Activated naive CD4-positive, alpha-beta T cell treated with anti-CD3 and anti-CD28 coated beads, Interleukin-2, amount 50 U/mL, for 72 hours (primary cell): ENCODE measurements around the gene GABRA6. TPM values are rescaled to one million over a fixed set of nuclear protein-coding genes. Genes with fewer than 3 reads are reported as not detected.
"Not testable (repeated sequence)": the region's sequence is repeated elsewhere in the genome, so short reads cannot be mapped to it uniquely, and the experiment has no call there.

Experiments
- ATAC-seq, 2 donors: fragments of 150-1000 bp; cut with Tn5 transposase; 2 replicates each; pipeline ENCODE4 v1.10.0; 2021; ENCODE audit warnings: mild to moderate bottlenecking in 2 of 2, moderate library complexity in 2 of 2
- DNase-seq, 2 donors: peaks; one replicate each; pipeline ENCODE4 v3.0.0; 2021 to 2022; ENCODE audit warnings: low spot score in 2 of 2
- H3K27ac Mint-ChIP-seq, 2 donors: one replicate each; pipeline ENCODE4 v1.8.0; 2022; ENCODE audit warnings: mild to moderate bottlenecking in 2 of 2, mixed read lengths in 2 of 2
- H3K36me3 Mint-ChIP-seq, 2 donors: one replicate each; pipeline ENCODE4 v1.8.0; 2022; ENCODE audit warnings: mixed read lengths in 2 of 2
- H3K9me3 Mint-ChIP-seq, 2 donors: one replicate each; pipeline ENCODE4 v1.8.0; 2022; ENCODE audit warnings: mixed read lengths in 2 of 2
- total RNA-seq, 2 donors: library from RNA; stranded (reverse); gene quantifications; one replicate each; pipeline ENCODE4 v1.2.3, GENCODE V29; 2022

The GABRA6 gene
- not detected for total RNA-seq

GRCh38 chr5:161685461-161685860 lies at the start of gene GABRA6:
Gene GABRA6 (plus strand): TSS chr5:161685721. CDS start chr5:161685990, 269 bp downstream.
- H3K36me3 Mint-ChIP-seq: no peaks in the 10 kb centered on the region
- no peak for DNase-seq
- peaks cover 5 to 9% of the 10 kb centered on the region in 2 donors for H3K9me3 Mint-ChIP-seq
- no peak for ATAC-seq
- H3K27ac Mint-ChIP-seq: no peak within 1 kb of the TSS

DNA sequence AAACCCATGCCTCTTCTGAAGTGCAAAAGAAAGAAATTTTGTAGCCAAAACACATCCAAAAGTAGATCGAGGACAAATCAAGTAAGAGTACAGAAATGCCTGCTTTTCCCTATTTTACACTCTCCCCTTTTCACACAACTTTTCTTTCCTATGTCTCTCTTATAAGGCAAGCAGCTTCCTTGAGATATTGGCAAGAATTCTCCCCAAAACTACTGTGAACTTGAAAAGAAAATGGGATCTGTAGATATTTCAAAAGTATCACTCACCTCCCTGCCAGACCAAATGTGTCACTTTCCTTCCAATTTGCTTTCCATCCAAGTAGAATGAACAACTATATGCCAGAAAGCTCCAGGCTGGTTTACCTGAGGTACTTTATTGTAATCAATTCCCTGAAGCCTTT lies 47.9 kb upstream of the GABRA6 start:
- peaks cover 5 to 16% of the 10 kb centered on the region in 2 donors for H3K9me3 Mint-ChIP-seq

DNA sequence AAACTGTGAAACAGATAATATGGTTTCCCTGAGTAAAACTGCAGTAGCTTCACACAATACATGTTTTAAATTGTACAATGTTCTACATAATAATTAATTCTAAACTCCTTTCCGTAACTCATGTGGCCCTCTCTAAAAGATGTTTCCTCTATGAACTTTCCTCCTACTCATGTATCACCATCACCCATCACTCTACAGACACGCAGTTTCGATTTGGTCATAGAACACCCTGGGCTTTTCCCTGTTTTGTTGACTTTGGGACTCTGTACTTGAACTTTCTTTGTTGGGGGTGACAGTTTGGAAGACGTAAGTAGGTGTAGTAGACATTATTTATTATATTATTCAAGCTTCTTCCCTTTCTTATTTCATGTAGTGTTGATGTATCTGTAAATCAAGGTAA lies 44.1 kb upstream of the GABRA6 start:
- no peaks in the 10 kb centered on the region for H3K36me3 Mint-ChIP-seq
- H3K9me3 Mint-ChIP-seq: peaks cover 5 to 16% of the 10 kb centered on the region in 2 donors
- DNase-seq (no peak), ATAC-seq (no peak)
- no peak overlapping the region for H3K27ac Mint-ChIP-seq

More for the DNA sequence above, 47.9 kb upstream of the GABRA6 start:
- DNase-seq: no peak
- H3K27ac Mint-ChIP-seq: no peak overlapping the region
- ATAC-seq: no peak
- H3K36me3 Mint-ChIP-seq: peaks cover 0 to 4% of the 10 kb centered on the region in 2 donors

DNA sequence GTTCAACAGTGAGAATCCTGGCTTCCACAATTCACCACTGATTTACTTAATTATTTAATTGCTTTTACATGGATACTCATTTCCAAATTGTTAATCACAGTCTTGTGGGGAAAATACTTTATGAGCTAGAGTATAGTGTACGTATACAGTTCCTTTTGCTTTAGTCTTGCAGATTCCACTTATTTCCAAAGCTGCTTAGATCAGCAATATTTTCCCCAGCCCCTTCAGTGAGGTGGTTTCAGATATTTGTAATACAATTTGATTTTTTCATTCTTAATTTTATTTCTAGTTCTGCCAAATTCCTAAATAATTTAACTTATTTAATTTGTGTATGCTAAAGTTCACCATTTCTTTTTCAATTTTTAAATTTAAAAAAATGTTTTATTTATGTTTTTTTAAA lies 40.3 kb upstream of the GABRA6 start:
- Mint-ChIP-seq H3K36me3 (peaks cover 0 to 5% of the 10 kb centered on the region in 2 donors), H3K27ac (no peak overlapping the region), H3K9me3 (peaks cover 0 to 12% of the 10 kb centered on the region in 2 donors)
- DNase-seq: no peak
- ATAC-seq: no peak

DNA sequence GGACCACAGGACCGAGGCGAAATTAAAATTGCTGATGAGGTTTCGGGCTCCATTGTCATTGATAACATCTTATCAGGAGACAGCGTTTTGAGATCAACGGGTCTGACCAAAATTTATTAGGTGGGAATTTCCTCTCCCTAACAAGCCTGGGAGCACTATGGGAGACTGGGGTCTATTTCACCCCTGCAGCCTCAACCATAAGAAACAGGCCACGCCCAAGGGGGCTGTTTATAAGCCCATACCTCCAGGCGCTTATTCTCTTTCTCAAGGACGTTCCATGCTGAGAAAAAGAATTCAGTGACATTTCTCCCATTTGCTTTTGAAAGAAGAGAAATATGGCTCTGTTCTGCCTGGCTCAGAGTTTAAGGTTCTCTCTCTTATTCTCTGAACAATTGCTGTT lies 33.6 kb upstream of the GABRA6 start:
- peaks cover 12 to 18% of the 10 kb centered on the region in 2 donors for H3K9me3 Mint-ChIP-seq
- H3K27ac Mint-ChIP-seq, DNase-seq, ATAC-seq: not testable (repeated sequence)
- H3K36me3 Mint-ChIP-seq: peaks cover 0 to 15% of the 10 kb centered on the region in 2 donors

DNA sequence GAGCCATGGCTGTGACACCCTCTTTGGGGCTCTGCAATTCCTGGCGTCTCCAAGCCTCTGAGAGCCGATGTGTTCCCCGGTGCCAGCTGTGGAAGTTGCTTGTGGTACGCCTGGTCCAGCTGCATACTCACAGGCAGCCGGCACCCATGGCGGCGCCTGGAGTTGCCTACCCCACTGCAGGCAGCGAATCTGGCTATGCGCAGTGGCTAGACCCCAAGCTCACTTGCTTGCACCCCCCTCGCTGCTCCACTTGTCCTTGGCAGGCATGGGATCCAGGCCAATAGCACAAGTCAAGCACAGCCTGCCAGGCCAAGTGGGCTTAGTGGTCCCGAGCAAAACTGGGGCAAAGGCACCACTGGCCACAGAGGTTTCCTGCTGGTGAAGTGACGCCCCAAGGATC lies 24.7 kb upstream of the GABRA6 start:
- ATAC-seq (no peak), DNase-seq (no peak)
- Mint-ChIP-seq H3K27ac (no peak overlapping the region), H3K36me3 (no peaks in the 10 kb centered on the region), H3K9me3 (peaks cover 3 to 8% of the 10 kb centered on the region in 2 donors)

- H3K9me3 Mint-ChIP-seq: peaks cover 9% of the 10 kb centered on the region in 2 donors
- H3K27ac Mint-ChIP-seq: no peak overlapping the region
- ATAC-seq (no peak), DNase-seq (no peak)
- H3K36me3 Mint-ChIP-seq: no peaks in the 10 kb centered on the region
Observed at GRCh38 chr5:161663431-161663830, 22.1 kb upstream of the GABRA6 start.

DNA sequence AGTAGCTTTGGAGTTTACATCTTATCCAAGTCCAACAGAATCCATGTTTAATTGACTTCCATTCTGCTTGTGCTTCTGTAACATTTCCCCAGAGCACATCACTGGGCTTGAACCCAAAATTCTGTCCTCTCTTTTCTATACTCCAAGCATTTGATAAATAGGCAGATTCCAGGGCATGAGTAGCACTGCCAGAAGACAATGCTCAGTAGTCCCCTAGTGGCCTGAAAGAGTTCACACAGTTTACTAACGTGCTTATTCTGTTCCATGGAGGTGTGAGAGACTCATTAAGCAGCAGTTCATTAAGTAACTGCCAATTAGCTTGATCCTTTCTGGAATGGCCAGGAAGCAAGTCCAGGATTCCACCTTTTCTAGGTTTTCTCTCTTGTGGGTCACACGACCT lies 9.4 kb upstream of the GABRA6 start:
- H3K36me3 Mint-ChIP-seq: no peaks in the 10 kb centered on the region
- ATAC-seq (no peak), DNase-seq (no peak)
- peaks cover 5 to 7% of the 10 kb centered on the region in 2 donors for H3K9me3 Mint-ChIP-seq
- H3K27ac Mint-ChIP-seq: no peak overlapping the region

GRCh38 chr5:161686149-161686548 lies 628 bp downstream of the GABRA6 start:
- Mint-ChIP-seq H3K9me3 (peaks cover 5 to 9% of the 10 kb centered on the region in 2 donors), H3K27ac (no peak overlapping the region), H3K36me3 (no peaks in the 10 kb centered on the region)
- ATAC-seq (no peak), DNase-seq (no peak)

GRCh38 chr5:161686881-161687280 lies 1.4 kb downstream of the GABRA6 start:
- peaks cover 5 to 9% of the 10 kb centered on the region in 2 donors for H3K9me3 Mint-ChIP-seq
- no peaks in the 10 kb centered on the region for H3K36me3 Mint-ChIP-seq
- H3K27ac Mint-ChIP-seq: no peak overlapping the region
- DNase-seq: no peak
- no peak for ATAC-seq

DNA sequence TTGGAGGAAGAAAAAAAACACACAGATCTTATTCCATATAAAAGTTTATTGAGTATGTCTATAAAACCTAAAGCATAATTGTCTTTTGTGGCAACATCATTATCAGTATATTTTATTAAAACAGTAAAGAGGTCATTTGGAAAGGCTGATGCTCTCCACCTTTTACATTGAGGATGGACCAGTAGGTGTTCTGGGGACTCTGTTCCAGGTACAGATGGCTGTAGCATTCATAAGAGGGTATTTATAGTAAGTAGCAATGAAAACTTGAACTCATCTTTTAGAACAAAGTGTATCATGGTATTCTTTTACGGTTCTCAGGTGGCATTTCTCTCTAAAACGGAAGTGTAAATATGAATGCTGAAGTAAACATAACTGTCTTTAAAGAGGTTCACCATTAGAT lies 1.8 kb downstream of the GABRA6 start:
- Mint-ChIP-seq H3K9me3 (peaks cover 5 to 9% of the 10 kb centered on the region in 2 donors), H3K36me3 (no peaks in the 10 kb centered on the region), H3K27ac (no peak overlapping the region)
- ATAC-seq (no peak), DNase-seq (no peak)

- no peak for DNase-seq
- ATAC-seq: no peak
- Mint-ChIP-seq H3K36me3 (no peaks in the 10 kb centered on the region), H3K27ac (no peak overlapping the region), H3K9me3 (peaks cover 0 to under 1% of the 10 kb centered on the region in 2 donors)
Observed at GRCh38 chr5:161691911-161692310, 6.4 kb downstream of the GABRA6 start.

DNA sequence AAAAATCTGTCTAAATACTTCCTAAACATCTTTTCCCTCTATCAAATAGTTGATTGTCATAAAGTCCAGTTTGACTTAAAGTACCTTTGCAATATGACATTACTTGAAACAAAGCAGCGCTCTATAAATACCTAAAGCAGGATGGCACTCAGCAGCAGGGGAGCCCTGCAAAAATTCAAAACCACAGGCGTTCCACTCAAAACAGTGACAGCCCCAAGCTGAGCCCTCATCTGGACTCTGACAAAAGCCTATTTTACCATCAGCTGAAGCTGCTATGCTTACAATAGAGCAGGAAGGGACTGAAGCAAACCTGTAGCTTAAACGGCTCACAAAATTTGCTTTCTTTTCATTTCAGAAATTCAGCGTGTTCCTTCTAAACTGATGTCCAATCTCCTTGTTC lies 11.5 kb downstream of the GABRA6 start:
- ATAC-seq (no peak), DNase-seq (no peak)
- Mint-ChIP-seq H3K36me3 (no peaks in the 10 kb centered on the region), H3K27ac (no peak overlapping the region), H3K9me3 (peaks cover 11 to 13% of the 10 kb centered on the region in 2 donors)

DNA sequence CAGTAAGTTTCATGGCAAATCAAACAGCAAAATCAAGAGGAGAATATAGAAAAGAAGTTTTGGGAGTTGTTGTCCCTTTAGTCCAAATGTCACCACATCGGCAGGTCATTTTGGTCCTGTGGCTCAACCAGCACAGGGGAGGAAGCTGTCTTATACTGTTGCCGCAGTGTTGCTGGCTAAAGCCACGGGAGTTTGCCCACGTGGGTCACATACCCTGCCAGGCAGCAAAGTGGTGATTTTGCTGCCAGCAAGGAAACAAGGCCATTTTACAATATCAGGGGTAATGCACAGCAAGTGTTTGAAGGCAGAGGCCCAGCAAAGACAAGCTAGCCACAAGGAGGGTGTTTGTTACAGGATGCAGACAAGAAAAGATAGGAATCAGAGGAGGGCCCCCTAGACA lies 14.5 kb downstream of the GABRA6 start:
- H3K9me3 Mint-ChIP-seq: peaks cover 11 to 20% of the 10 kb centered on the region in 2 donors
- ATAC-seq (no peak), DNase-seq (no peak)
- H3K36me3 Mint-ChIP-seq: no peaks in the 10 kb centered on the region
- H3K27ac Mint-ChIP-seq: no peak overlapping the region

GRCh38 chr5:161703528-161703927 lies 18.0 kb downstream of the GABRA6 start:
- Mint-ChIP-seq H3K27ac (no peak overlapping the region), H3K36me3 (no peaks in the 10 kb centered on the region), H3K9me3 (peaks cover 11 to 20% of the 10 kb centered on the region in 2 donors)
- DNase-seq (no peak), ATAC-seq (no peak)

DNA sequence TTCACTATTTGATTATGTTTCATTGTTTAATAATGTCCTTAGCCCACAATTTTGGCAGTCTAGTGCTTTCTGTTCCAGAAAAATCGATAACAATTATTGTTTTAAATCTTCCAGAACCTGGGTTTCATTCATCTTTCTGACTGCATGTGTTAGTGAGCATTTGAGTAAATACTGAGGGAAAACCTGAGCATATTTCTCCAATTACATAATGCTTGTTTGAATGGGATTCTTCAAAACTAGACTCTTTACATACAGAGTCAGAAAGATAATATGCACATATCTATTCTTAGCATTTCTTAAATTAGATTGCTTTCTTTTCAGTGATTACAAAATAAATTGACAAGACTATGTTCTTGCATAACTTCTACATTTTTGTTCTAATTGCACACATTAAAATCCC lies 21.9 kb downstream of the GABRA6 start:
- DNase-seq: no peak
- no peaks in the 10 kb centered on the region for H3K36me3 Mint-ChIP-seq
- H3K9me3 Mint-ChIP-seq: peaks cover 0 to 7% of the 10 kb centered on the region in 2 donors
- no peak for ATAC-seq
- H3K27ac Mint-ChIP-seq: no peak overlapping the region

- Mint-ChIP-seq H3K36me3 (no peaks in the 10 kb centered on the region), H3K27ac (no peak overlapping the region), H3K9me3 (peaks cover 0 to 3% of the 10 kb centered on the region in 2 donors)
- DNase-seq (no peak), ATAC-seq (no peak)
Observed at GRCh38 chr5:161709239-161709638, 23.7 kb downstream of the GABRA6 start.

GRCh38 chr5:161713042-161713441 lies 27.5 kb downstream of the GABRA6 start:
- DNase-seq: no peak
- no peak overlapping the region for H3K27ac Mint-ChIP-seq
- H3K36me3 Mint-ChIP-seq: no peaks in the 10 kb centered on the region
- ATAC-seq: no peak
- H3K9me3 Mint-ChIP-seq: peaks cover 2 to 5% of the 10 kb centered on the region in 2 donors

GRCh38 chr5:161719157-161719556 lies 33.6 kb downstream of the GABRA6 start:
- Mint-ChIP-seq H3K36me3 (no peaks in the 10 kb centered on the region), H3K27ac (no peak overlapping the region), H3K9me3 (peaks cover 3 to 4% of the 10 kb centered on the region in 2 donors)
- DNase-seq (no peak), ATAC-seq (no peak)
